ENCODE results near the gene GPRIN2. TPM values are rescaled to one million over a fixed set of nuclear protein-coding genes. Genes with fewer than 3 reads are reported as not detected.

GPRIN2 gene
- total RNA-seq, 1 experiment from 2014 or later = 3.7 TPM

- H3K4me1 Mint-ChIP-seq (ENCODE audit: low read depth, unreplicated experiment) = peaks cover 62% of the 10 kb centered on the region
- peak overlapping the region; percentile 98 for H3K27ac Mint-ChIP-seq (ENCODE audit: unreplicated experiment)
- POLR2A ChIA-PET = interaction anchor here (0.8 to 1.5 kb wide), 4 partner anchors 8 to 1452 kb away, joined by 3 to 6 read pairs (median 4); no protein-coding TSS in a partner anchor
- H3K36me3 Mint-ChIP-seq (ENCODE audit: insufficient read depth, unreplicated experiment) = peaks cover 19% of the 10 kb centered on the region
- Histone ChIP-seq H3K27me3 (replicated peaks; ENCODE audit: control insufficient read depth, insufficient read depth, low read length) (no peaks in the 10 kb centered on the region), H3K4me3 (ENCODE audit: low read depth, low read length) (no peak overlapping the region), H3K36me3 (ENCODE audit: control insufficient read depth, insufficient read depth, low read length) (no peaks in the 10 kb centered on the region), H3K4me1 (peaks cover 59% of the 10 kb centered on the region), H3K9me3 (peaks cover 8% of the 10 kb centered on the region)
- no peaks in the 10 kb centered on the region for H3K27me3 Mint-ChIP-seq (ENCODE audit: insufficient read depth, unreplicated experiment)
- peaks cover 9% of the 10 kb centered on the region for H3K9me3 Mint-ChIP-seq (ENCODE audit: unreplicated experiment)
- BruUV-seq (replicated peaks) = TSS peak; percentile 90
- no peak for TF ChIP-seq CTCF (IDR thresholded peaks at IDR 0.05; ENCODE audit: insufficient read depth in 1 of 2, low read depth in 1 of 2, low read length in 1 of 2, severe bottlenecking in 1 of 2, unreplicated experiment in 1 of 2)
- CTCF ChIA-PET = interaction anchor here (1.2 to 2.0 kb wide), 6 partner anchors 8 to 1235 kb away, joined by 3 to 8 read pairs (median 5); no protein-coding TSS in a partner anchor
- peak in 1 of 2 experiments; percentile 46 for DNase-seq
- intact Hi-C loops (cut with micrococcal nuclease; ENCODE audit: unreplicated experiment) = loop anchor here (1.0 kb wide), 1 partner anchor 12 kb away; no protein-coding TSS in a partner anchor
- peak overlapping the region; percentile 54 for H3K4me3 Mint-ChIP-seq (ENCODE audit: unreplicated experiment)
Measured at GRCh38 chr10:46540412-46541016, 15.9 kb downstream of the GPRIN2 start.

- H3K9me3 Mint-ChIP-seq (ENCODE audit: unreplicated experiment) = peaks cover 9% of the 10 kb centered on the region
- H3K36me3 ChIP-seq (ENCODE audit: control insufficient read depth, insufficient read depth, low read length) = no peaks in the 10 kb centered on the region
- CTCF ChIA-PET = interaction anchor here (1.2 to 2.0 kb wide), 6 partner anchors 9 to 1236 kb away, joined by 3 to 8 read pairs (median 5); no protein-coding TSS in a partner anchor
- peak overlapping the region; percentile 98 for H3K27ac Mint-ChIP-seq (ENCODE audit: unreplicated experiment)
- no peaks in the 10 kb centered on the region for H3K27me3 Mint-ChIP-seq (ENCODE audit: insufficient read depth, unreplicated experiment)
- peaks cover 19% of the 10 kb centered on the region for H3K36me3 Mint-ChIP-seq (ENCODE audit: insufficient read depth, unreplicated experiment)
- peak overlapping the region; percentile 54 for H3K4me3 Mint-ChIP-seq (ENCODE audit: unreplicated experiment)
- no peaks in the 10 kb centered on the region for H3K27me3 ChIP-seq (replicated peaks; ENCODE audit: control insufficient read depth, insufficient read depth, low read length)
- peaks cover 8% of the 10 kb centered on the region for H3K9me3 ChIP-seq
- no TSS peak for BruUV-seq (replicated peaks)
- peaks cover 53% of the 10 kb centered on the region for H3K4me1 ChIP-seq
- intact Hi-C loops (cut with micrococcal nuclease; ENCODE audit: unreplicated experiment) = loop anchor here (1.0 kb wide), 1 partner anchor 12 kb away; no protein-coding TSS in a partner anchor
- no peak overlapping the region for H3K4me3 ChIP-seq (ENCODE audit: low read depth, low read length)
- POLR2A ChIA-PET = interaction anchor here (0.8 to 1.5 kb wide), 4 partner anchors 9 to 1452 kb away, joined by 3 to 6 read pairs (median 4); no protein-coding TSS in a partner anchor
- DNase-seq = peak; percentile 90 to 94
- H3K4me1 Mint-ChIP-seq (ENCODE audit: low read depth, unreplicated experiment) = peaks cover 55% of the 10 kb centered on the region
- no peak for TF ChIP-seq CTCF (IDR thresholded peaks at IDR 0.05; ENCODE audit: insufficient read depth in 1 of 2, low read depth in 1 of 2, low read length in 1 of 2, severe bottlenecking in 1 of 2, unreplicated experiment in 1 of 2)
Measured at GRCh38 chr10:46539596-46540411, 16.7 kb downstream of the GPRIN2 start.
